Heart left ventricle (tissue), 13 donors: ENCODE results near the gene FTCDNL1.

Experiments used
- CTCF ChIP-seq, 12 donors: fragments of 200-600 bp; sonication (generic) in 4 of 12; IDR thresholded peaks; one replicate each; pipeline versions ENCODE4 v1.5.0 to v1.8.0; 2018 to 2022; ENCODE audit warnings: antibody characterized with exemption in 12 of 12, mild to moderate bottlenecking in 5 of 12
- POLR2A ChIP-seq, 2 donors: fragments of 450-650 bp; IDR thresholded peaks; one replicate each; pipeline ENCODE4 v1.6.1; 2017; ENCODE audit warnings: antibody characterized with exemption in 2 of 2, mild to moderate bottlenecking in 2 of 2, moderate library complexity in 2 of 2
- donor health status: ischemic (EF 13 %, LVEDD 7.1; RV severe dilation, severe dysfunction).
- donor health status: DM: no; HTN: yes; CAD: no.
- donor health status: DM: no; HTN: no; CAD: no.
- donor health status: ischemic (EF 25% LVEDD 6.9; RV normal size, moderate dysfunction).
- donor health status: ischemic (EF 25% LVEDD 5.7; RV mildly dilated, moderate dysfunction).
- donor health status: ischemic (EF 35%, LVEDD 5.7; RV mildly dilated, moderate dysfunction).
- donor health status: nonischemic (EF 11% LVEDD 7.7; RV severe dilation, severe dysfunction).
- donor health status: DM: yes; HTN: yes; CAD: no.
- donor health status: PGD.
- donor health status: ischemic (EF 29% LVEDD 5.4; RV normal size, mild dysfunction).
- donor health status: nonischemic (EF 23%, LVEDD 6.1; RV moderate dilation, normal function).

DNA sequence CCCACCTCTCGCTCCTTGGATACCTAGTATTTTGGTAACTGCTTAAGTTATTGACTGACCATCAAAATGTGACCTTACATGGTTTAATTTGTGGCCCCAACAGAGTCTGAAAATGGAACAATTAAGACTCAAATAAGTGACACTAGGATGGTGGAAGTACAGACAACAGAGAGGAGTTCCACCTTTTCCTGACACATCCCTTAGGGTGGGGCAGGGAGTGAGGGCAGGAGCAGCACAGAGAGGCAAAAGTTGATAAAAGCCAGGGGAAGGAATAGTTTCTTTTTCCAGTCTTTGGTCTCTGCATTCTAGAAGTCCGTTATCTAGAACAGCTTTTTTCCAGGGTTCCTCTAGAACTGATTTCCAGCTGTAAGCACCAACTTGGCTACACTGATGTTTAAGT lies 32.2 kb downstream of the FTCDNL1 start:
- TF ChIP-seq CTCF (IDR thresholded peaks at IDR 0.05) = no peak
- no peak for TF ChIP-seq POLR2A (IDR thresholded peaks at IDR 0.05)
